ENCODE results near the gene EPB41L2.

GRCh38 chr6:130971504-130971903 lies 91.5 kb downstream of the EPB41L2 start:
- TF ChIP-seq POLR2A (IDR thresholded peaks at IDR 0.05) (no peak), CTCF (IDR thresholded peaks at IDR 0.05) (no peak)
